Lung (tissue), 12 donors: Measurements from ENCODE around the gene CXCR2. TPM values are rescaled to one million over a fixed set of nuclear protein-coding genes. Genes with fewer than 3 reads are reported as not detected.

Experiments
- ATAC-seq: fragments of 200-7000 bp; cut with Tn5 transposase; one replicate; pipeline ENCODE4 v1.9.1; 2020; ENCODE audit warnings: moderate number of reproducible peaks; ENCODE audit not compliant: insufficient read depth, low FRiP score
- DNase-seq, 3 donors: peaks; one replicate each; pipeline ENCODE4 v3.0.0-alpha.2; 2013 to 2017
- H3K27ac ChIP-seq, 2 donors: one replicate each; pipeline ENCODE4 v1.5.1; 2013; ENCODE audit warnings: mild to moderate bottlenecking in 2 of 2, moderate library complexity in 2 of 2, control low read depth in 1 of 2, inconsistent platforms in 1 of 2, low read depth in 1 of 2, low read length in 1 of 2
- H3K27me3 ChIP-seq, 3 donors: one replicate each; pipeline ENCODE4 v1.5.1; 2013; ENCODE audit warnings: low read length in 2 of 3; ENCODE audit not compliant: control insufficient read depth in 3 of 3, insufficient read depth in 3 of 3
- H3K36me3 ChIP-seq, 4 donors: one replicate each; pipeline ENCODE4 v1.5.1; 2013; ENCODE audit warnings: low read length in 4 of 4, mild to moderate bottlenecking in 1 of 4, moderate library complexity in 1 of 4; ENCODE audit not compliant: control insufficient read depth in 4 of 4, insufficient read depth in 4 of 4
- H3K4me1 ChIP-seq, 5 donors: one replicate each; pipeline ENCODE4 v1.5.1; 2013; ENCODE audit warnings: low read length in 5 of 5, mild to moderate bottlenecking in 2 of 5, moderate library complexity in 1 of 5; ENCODE audit not compliant: control insufficient read depth in 5 of 5, insufficient read depth in 5 of 5
- H3K4me3 ChIP-seq: one replicate; pipeline ENCODE4 v1.5.1; 2013; ENCODE audit warnings: mild to moderate bottlenecking, control low read depth, moderate library complexity
- H3K9ac ChIP-seq, 2 donors: one replicate each; pipeline ENCODE4 v1.5.1; 2013; ENCODE audit warnings: low read length in 2 of 2, control low read depth in 1 of 2; ENCODE audit not compliant: insufficient read depth in 1 of 2
- H3K9me3 ChIP-seq, 4 donors: one replicate each; pipeline ENCODE4 v1.5.1; 2013; ENCODE audit warnings: low read length in 3 of 4, mild to moderate bottlenecking in 1 of 4, moderate library complexity in 1 of 4; ENCODE audit not compliant: control insufficient read depth in 4 of 4, insufficient read depth in 3 of 4
- WGBS, 2 donors: extraction: QIAGEN DNeasy Blood & Tissue Kit; methylation state at CpG; one replicate each; pipeline ENCODE4 v1.1.7; 2013; 5-methylcytosine and 5-hydroxymethylcytosine counted together
- polyA plus RNA-seq, 2 donors: library from polyadenylated mRNA; stranded (reverse); fragments of 200-250 nt; gene quantifications; one replicate each; pipeline ENCODE4 v1.2.1, GENCODE V29; 2013
- total RNA-seq, 2 donors: library from RNA; depleted of rRNA in 1 of 2; stranded (reverse); fragments of >200 nt in 1 of 2; gene quantifications; one replicate each; pipeline ENCODE4 v1.2.1, GENCODE V29; 2014 to 2021
- TF ChIP-seq, protein P1 (sequence below): IDR thresholded peaks from 2 replicates; pipeline ENCODE4 v1.5.1; 2012; ENCODE audit warnings: mild to moderate bottlenecking; ENCODE audit errors: control extremely low read depth, extremely low read depth
- donor health status: control.
- donor health status: control.
- donor health status: Bipolar disorder and iron deficiency.
- donor health status: healthy.
- donor health status: DM: yes; HTN: yes; CAD: no.

The CXCR2 gene
- total and polyA plus RNA-seq, 4 donors = 0.73 to 31.5 (median 4.5) TPM

DNA sequence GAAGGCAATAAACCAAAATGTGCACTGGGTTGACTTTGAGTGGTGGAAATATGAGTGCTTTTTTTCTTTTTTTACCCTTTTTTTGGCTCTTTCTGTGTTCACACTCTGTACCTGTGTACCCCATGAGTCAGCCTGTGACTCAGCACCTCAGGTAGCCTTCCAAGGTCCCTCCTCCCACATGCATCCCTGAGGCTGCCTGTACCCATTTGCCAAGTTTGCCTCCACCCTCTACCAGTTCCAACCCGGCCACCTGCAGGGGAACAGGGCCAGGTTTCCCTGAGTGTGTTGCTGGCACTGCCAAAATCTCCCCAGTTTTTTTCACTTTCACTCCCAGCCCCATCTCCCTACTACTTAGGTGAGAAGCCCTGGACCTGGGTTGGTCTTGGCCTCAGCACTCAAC, 26.9 kb downstream of the CXCR2 start:
- DNase-seq (no peak), ATAC-seq (peak; percentile 27)
- Histone ChIP-seq H3K36me3 (no peaks in the 10 kb centered on the region), H3K4me3 (no peak overlapping the region), H3K27ac (no peak overlapping the region), H3K27me3 (peaks cover 0 to 2% (median 0%) of the 10 kb centered on the region in 3 donors), H3K9me3 (no peaks in the 10 kb centered on the region), H3K4me1 (no peaks in the 10 kb centered on the region), H3K9ac (no peak overlapping the region)
- WGBS, 2 donors = 51 to 85% methylated on average over 1 of the region's 1 CpG
- TF ChIP-seq, protein P1, sequence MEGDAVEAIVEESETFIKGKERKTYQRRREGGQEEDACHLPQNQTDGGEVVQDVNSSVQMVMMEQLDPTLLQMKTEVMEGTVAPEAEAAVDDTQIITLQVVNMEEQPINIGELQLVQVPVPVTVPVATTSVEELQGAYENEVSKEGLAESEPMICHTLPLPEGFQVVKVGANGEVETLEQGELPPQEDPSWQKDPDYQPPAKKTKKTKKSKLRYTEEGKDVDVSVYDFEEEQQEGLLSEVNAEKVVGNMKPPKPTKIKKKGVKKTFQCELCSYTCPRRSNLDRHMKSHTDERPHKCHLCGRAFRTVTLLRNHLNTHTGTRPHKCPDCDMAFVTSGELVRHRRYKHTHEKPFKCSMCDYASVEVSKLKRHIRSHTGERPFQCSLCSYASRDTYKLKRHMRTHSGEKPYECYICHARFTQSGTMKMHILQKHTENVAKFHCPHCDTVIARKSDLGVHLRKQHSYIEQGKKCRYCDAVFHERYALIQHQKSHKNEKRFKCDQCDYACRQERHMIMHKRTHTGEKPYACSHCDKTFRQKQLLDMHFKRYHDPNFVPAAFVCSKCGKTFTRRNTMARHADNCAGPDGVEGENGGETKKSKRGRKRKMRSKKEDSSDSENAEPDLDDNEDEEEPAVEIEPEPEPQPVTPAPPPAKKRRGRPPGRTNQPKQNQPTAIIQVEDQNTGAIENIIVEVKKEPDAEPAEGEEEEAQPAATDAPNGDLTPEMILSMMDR = no peak

DNA sequence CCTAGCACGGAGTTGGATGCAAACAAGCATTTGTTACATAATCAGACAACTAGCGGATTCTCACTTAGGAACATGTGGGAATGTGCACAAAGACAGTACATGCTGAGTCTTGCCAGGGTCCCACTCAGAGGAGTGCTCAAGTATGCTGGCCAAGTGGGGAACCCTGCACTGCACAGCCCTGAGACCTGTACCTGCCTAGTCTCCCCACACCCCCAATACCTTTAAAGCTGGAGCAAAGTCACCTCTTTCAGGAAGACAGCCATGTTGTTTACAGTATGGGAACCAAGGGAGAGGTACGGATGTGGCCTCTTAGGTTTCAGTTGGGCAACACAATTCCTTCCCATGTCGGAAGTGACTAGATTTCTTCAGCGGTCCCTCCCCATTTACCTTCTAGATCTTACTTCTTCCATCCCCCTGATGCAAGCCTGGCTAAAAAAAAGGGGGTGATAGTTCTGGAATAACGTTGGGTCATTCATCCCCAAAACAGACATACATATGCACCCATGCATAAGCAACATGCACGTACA, 30.2 kb downstream of the CXCR2 start:
- Histone ChIP-seq H3K4me1 (no peaks in the 10 kb centered on the region), H3K27me3 (peaks cover 0 to 3% (median 2%) of the 10 kb centered on the region in 3 donors), H3K9ac (no peak overlapping the region), H3K27ac (no peak overlapping the region), H3K36me3 (no peaks in the 10 kb centered on the region), H3K9me3 (no peaks in the 10 kb centered on the region), H3K4me3 (no peak overlapping the region)
- 44 to 78% methylated on average over 7 of the region's 7 CpGs for WGBS, 2 donors
- ATAC-seq = no peak
- no peak for DNase-seq
- TF ChIP-seq, protein P1 = no peak

DNA sequence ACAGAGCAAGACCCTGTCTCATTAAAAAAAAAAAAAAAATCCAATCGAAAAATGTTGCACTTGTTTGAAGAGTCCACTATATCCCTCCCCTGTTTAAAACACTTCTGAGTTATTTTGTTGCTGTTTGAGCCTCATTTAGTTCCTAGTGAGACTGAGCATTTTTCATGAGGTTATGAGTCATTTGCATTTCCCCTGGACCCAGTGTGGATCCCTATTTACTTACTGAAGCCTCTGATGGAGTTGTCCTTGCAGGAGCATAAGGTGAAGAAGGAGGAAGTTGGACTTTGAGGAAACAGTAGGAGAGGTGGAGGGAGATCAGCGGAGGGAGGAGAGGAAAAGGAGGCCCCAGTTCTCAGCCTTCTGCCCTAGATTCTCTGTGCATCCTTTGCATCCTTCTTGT, 35.8 kb downstream of the CXCR2 start:
- Histone ChIP-seq H3K36me3 (no peaks in the 10 kb centered on the region), H3K27ac (no peak overlapping the region), H3K4me1 (no peaks in the 10 kb centered on the region), H3K4me3 (no peak overlapping the region), H3K9me3 (no peaks in the 10 kb centered on the region), H3K9ac (no peak overlapping the region), H3K27me3 (peaks cover 0 to 4% (median 0%) of the 10 kb centered on the region in 3 donors)
- WGBS, 2 donors = 66% methylated on average over 2 of the region's 2 CpGs
- no peak for ATAC-seq
- DNase-seq = no peak
- TF ChIP-seq, protein P1 = no peak

DNA sequence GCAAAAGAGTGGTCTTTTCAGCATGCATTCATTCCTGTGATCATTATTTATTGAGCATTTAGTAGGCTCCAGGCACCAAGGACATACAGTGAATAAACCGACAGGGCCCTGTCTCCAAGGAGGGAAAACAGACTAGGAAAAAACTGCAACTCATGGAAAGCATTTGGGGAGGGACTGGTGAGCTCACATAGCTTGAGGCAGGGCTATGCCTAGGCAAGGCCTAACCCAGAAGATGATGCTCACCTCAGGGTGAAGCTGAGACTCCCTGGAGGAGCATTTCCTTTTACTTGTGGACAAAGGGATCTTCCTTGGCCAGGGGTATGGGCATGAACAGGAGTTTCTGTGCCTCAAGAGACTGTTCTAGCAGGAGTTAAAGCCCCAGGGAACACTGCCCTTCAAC, 37.0 kb downstream of the CXCR2 start:
- H3K9me3 ChIP-seq = no peaks in the 10 kb centered on the region
- no peak overlapping the region for H3K4me3 ChIP-seq
- peaks cover 0 to 4% (median 0%) of the 10 kb centered on the region in 3 donors for H3K27me3 ChIP-seq
- TF ChIP-seq, protein P1 = no peak
- no peaks in the 10 kb centered on the region for H3K36me3 ChIP-seq
- no peaks in the 10 kb centered on the region for H3K4me1 ChIP-seq
- no peak overlapping the region for H3K9ac ChIP-seq
- 91 to 100% methylated on average over 1 of the region's 1 CpG for WGBS, 2 donors
- ATAC-seq (no peak), DNase-seq (no peak)
- no peak overlapping the region for H3K27ac ChIP-seq
